Retinal pigment epithelial cell (primary cell): Measurements from ENCODE around the gene KRT33B.

Source experiments
- DNase-seq: peaks from one replicate; pipeline ENCODE4 v3.0.0-alpha.2; 2010; ENCODE audit warnings: low read depth
- H3K4me3 ChIP-seq: 2 replicates; pipeline ENCODE4 v1.5.1; 2011; ENCODE audit warnings: mild to moderate bottlenecking, low read length, control low read depth, moderate library complexity
- TF ChIP-seq, protein P1 (sequence below): conservative IDR thresholded peaks from 2 replicates; pipeline ENCODE4 v1.5.1; 2011; ENCODE audit warnings: low read depth, low read length, control low read depth, inconsistent platforms

Gene KRT33B

DNA sequence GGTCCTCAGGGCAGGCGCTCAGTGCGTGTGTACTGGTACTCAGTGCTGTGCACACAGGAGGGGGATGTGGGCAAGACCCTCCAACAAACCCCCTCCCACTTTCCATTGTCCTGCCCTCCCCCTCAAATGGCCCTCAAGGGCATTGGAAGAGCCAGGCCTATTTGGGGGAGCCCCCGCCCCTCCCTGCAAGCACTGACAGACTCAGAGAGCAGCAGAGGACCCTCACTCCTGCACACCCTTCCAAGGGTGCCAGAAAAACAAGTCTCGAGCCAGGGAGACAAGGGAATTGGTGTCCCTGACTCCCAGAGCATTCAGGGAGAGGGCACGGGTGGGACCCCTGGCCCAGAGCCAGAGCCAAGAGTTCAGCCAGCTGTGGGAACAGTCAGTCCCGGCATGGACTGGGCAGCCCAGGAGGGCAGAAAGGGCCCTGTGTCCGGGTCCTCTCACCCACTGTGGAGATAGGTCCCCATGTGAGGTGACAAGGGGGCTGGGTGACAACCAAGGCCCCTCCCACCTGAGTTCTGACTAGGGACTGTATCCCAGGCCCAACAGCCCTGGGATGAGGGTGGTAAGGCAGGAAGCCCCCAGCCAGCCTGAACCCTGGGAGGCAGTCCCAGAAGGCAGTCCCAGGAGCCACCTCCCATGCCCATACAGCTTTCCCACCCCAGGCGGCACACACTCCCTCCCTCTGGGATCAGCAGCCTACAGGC lies 42.0 kb downstream of the KRT33B start:
- TF ChIP-seq, protein P1, sequence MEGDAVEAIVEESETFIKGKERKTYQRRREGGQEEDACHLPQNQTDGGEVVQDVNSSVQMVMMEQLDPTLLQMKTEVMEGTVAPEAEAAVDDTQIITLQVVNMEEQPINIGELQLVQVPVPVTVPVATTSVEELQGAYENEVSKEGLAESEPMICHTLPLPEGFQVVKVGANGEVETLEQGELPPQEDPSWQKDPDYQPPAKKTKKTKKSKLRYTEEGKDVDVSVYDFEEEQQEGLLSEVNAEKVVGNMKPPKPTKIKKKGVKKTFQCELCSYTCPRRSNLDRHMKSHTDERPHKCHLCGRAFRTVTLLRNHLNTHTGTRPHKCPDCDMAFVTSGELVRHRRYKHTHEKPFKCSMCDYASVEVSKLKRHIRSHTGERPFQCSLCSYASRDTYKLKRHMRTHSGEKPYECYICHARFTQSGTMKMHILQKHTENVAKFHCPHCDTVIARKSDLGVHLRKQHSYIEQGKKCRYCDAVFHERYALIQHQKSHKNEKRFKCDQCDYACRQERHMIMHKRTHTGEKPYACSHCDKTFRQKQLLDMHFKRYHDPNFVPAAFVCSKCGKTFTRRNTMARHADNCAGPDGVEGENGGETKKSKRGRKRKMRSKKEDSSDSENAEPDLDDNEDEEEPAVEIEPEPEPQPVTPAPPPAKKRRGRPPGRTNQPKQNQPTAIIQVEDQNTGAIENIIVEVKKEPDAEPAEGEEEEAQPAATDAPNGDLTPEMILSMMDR = no peak
- no peak for DNase-seq
- H3K4me3 ChIP-seq = no peak overlapping the region

DNA sequence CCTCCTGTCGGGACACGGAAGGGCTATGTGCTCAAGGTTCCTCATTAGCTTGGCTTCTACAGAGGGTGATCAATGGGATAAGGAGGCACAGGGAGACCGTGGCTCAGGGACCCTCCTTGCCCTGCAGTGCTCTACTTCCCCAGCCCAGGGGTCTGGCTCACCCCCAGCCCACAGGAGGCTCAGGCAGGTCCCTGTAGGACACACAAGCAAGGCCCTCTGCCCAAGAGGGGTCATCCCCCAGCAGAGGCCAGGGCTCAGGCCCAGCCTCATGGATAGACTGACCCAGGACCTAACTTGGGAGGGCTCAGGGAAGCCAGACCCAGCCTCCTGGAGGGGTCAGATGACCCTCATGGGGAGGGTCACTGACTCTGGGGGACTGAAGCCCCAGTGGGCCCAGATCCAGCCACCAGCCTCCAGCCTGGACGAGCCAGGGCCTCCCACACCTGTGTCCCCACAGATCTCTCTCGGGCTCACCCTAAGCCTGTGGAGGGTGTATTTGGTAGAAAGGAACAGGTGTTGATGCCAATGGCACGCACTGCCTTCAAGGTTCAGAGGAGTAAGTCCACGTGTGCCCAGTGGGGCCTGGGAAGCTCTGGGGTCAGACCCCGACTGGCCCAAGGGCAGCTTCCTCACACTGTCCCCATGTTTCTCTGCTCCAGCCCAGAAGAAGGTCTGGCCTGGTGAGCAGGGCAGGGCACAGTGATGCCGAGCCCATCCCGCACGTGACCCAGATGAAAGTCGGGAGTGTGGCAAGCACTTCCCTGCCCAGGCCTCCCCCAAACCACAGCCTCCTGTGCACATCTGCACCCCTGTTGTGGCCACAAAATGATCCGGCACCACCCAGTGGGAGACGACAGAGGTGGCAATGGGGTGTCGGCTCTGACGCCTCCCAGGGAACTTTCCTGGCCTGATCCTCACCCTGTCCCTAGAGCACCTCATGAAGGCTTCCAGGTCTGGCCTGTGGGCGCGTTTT lies 43.2 kb downstream of the KRT33B start:
- no peak for DNase-seq
- TF ChIP-seq, protein P1 = no peak
- H3K4me3 ChIP-seq = no peak overlapping the region

DNA sequence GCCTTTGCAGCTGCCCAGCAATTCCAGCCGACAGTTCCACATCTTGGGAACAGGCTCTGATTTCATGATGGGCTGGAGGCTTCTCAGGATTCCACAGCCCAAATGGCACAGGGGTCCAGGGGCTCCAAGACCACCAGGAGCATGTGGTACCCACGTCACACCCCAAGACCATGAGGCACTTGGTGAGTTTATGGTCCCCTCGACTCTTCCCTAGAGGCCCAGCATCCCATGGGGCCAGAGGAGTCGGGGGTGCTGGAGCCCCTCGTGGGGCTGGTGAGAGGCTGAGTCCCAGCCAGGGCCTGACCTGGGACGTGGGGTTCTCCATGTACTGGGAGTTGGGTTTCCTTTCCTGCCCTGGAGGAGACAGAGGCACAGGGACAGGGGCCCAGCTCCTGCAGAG lies 44.0 kb downstream of the KRT33B start:
- no peak for DNase-seq
- H3K4me3 ChIP-seq = no peak overlapping the region
- TF ChIP-seq, protein P1 = no peak

DNA sequence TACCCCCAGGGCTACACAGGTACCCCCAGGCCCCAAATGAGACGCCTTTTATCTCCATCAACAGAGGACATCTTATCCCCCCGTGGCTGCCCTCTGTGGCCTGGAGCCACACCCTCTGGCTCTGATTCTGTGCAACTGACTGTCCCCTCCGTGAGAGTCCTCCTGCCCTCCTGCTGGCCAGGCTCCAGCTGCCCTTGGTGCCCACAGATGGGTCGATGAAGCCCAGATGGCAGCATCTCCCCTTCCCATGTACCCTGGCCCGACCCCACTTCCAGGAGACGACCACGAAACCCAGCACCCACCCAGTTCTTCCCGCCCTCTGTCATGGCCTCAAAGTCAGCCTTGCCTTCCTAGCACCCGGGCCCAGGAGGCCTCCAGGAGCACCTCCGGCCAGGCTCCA lies 44.5 kb downstream of the KRT33B start:
- H3K4me3 ChIP-seq = no peak overlapping the region
- TF ChIP-seq, protein P1 = no peak
- DNase-seq = no peak

DNA sequence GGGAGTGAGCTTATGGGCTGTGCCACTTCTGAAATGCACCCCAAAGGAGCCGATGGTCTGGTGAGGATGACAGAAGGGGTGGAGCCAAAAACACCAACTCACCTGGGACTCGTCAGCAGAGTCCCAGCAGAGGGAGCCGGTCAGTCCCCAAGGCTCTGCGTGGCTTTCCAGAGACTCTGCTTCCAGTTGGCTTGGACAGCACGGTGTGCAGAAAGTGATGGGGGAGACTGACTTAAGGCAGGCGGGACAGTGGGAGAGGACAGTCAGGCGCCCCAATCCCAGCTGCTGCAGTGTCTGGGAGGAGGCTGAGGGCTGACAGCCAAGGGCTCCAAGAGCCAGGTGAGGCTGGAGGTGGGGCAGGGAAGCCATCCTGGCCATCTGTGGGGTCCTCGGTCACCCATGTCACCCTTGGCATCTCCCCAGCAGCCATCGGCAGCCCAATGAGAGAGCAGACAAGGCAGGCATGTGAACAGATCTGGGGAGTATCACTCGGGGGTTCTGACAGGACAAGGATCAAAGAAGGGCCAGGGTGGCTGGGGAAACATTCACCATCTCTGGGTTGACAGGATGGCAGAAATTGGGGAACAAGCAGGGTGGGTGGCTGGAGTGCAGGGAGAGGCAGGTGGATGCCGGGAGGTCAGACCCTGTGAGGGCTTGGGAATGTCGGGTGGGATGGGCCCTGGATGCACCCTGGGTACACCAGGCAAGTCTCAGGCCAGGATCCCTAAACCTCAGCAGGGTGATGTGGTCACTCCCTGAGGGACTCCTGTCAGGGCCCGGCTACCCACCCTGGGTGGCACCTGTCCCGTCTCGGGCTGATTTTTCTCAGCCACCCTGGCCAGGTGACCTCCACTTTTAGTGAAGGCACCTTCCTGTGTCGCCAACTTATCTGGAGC lies 45.2 kb downstream of the KRT33B start:
- TF ChIP-seq, protein P1 = peak; percentile 57
- no peak for DNase-seq
- H3K4me3 ChIP-seq = no peak overlapping the region

DNA sequence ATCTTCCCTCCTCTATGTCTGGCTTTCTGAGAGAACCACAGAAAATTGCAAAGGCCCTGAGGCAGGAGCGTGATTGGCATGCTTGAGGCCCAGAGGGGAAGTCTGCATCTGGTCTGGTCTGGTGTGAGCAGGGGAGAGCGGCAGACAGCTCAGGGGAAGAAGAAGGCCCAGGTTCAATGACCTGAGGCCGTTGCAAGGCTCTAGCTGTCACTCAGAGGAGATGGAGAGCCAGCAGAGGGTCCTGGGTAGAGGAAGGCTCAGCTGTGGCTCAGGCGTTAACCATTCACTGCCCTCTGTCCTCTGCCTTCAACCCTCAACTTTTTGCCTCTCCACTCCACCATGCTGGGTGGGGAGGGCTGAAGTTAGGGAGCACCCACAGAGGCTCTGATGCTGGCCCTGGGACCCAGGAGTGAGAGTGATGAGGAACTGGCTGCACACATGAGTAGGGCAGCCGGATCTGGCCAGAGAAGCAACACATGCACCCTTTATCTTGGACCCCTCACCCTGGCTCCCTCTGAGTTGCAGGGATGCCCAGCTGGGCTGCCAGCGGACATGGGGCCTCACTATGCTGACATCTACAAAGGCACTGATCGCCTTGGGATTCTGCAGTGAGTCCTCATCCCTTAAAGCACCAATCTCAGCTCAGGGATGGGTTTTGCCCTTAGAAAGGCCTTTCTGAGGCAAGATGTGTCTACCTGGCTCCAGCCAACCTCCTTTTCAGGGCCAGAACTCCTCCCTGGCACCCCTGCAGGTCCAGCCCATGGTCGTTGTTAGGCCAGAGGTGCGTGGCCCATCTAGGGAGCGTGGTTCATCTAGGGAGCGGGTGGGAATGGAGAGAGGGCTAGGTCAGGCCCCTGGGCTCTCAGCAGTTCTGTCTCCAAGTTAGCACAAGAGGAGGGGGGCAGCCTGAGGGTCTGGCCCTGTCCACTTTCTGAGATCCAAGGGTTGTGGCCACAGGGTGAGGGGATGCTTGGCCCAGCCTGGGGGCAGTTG lies 46.4 kb downstream of the KRT33B start:
- no peak overlapping the region for H3K4me3 ChIP-seq
- TF ChIP-seq, protein P1 = no peak
- DNase-seq = no peak
